ENCODE data around the gene PPP1R26.

GRCh38 chr9:135530146-135530545, 50.6 kb downstream of the PPP1R26 start:
- TF ChIP-seq, protein P1, sequence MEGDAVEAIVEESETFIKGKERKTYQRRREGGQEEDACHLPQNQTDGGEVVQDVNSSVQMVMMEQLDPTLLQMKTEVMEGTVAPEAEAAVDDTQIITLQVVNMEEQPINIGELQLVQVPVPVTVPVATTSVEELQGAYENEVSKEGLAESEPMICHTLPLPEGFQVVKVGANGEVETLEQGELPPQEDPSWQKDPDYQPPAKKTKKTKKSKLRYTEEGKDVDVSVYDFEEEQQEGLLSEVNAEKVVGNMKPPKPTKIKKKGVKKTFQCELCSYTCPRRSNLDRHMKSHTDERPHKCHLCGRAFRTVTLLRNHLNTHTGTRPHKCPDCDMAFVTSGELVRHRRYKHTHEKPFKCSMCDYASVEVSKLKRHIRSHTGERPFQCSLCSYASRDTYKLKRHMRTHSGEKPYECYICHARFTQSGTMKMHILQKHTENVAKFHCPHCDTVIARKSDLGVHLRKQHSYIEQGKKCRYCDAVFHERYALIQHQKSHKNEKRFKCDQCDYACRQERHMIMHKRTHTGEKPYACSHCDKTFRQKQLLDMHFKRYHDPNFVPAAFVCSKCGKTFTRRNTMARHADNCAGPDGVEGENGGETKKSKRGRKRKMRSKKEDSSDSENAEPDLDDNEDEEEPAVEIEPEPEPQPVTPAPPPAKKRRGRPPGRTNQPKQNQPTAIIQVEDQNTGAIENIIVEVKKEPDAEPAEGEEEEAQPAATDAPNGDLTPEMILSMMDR (IDR thresholded peaks at IDR 0.05; ENCODE audit: poor library complexity) = no peak
- TF ChIP-seq EZH2 (IDR thresholded peaks at IDR 0.05; ENCODE audit: borderline replicate concordance) = no peak

Measured in hepatocyte (in vitro differentiated cells).